ENCODE data around the gene EEF1AKMT3. TPM values are rescaled to one million over a fixed set of nuclear protein-coding genes. Genes with fewer than 3 reads are reported as not detected.

Gene EEF1AKMT3
- total RNA-seq, 2 experiments from 2014 or later: 2.5 to 3.9 TPM

GRCh38 chr12:57727758-57728395 is 44.5 kb upstream of the EEF1AKMT3 start:
- DNase-seq (no peak), ATAC-seq (no peak)
- Mint-ChIP-seq H3K4me3 (no peak overlapping the region), H3K27me3 (no peaks in the 10 kb centered on the region), H3K27ac (no peak overlapping the region), H3K36me3 (ENCODE audit: low read depth) (peaks cover 44% of the 10 kb centered on the region), H3K4me1 (no peaks in the 10 kb centered on the region), H3K9me3 (ENCODE audit: low read depth) (no peaks in the 10 kb centered on the region)
- intact Hi-C loops (cut with DNase I, micrococcal nuclease): no loop called here
- ChIA-PET CTCF (interaction anchor here (0.7 kb wide), 1 partner anchor 213 kb away, joined by 3 read pairs; no protein-coding TSS in a partner anchor), POLR2A (no interaction called here)

GRCh38 chr12:57729321-57729844 is 43.0 kb upstream of the EEF1AKMT3 start:
- CTCF ChIA-PET: interaction anchor here (0.9 kb wide), 1 partner anchor 14 kb away, joined by 3 read pairs; no protein-coding TSS in a partner anchor
- H3K36me3 Mint-ChIP-seq (ENCODE audit: low read depth): peaks cover 54% of the 10 kb centered on the region
- H3K27ac Mint-ChIP-seq: no peak overlapping the region

GRCh38 chr12:57730336-57731067 is 41.9 kb upstream of the EEF1AKMT3 start:
- Mint-ChIP-seq H3K4me3 (no peak overlapping the region), H3K4me1 (no peaks in the 10 kb centered on the region), H3K27ac (no peak overlapping the region), H3K36me3 (ENCODE audit: low read depth) (peaks cover 61% of the 10 kb centered on the region), H3K27me3 (no peaks in the 10 kb centered on the region), H3K9me3 (ENCODE audit: low read depth) (no peaks in the 10 kb centered on the region)
- DNase-seq (no peak), ATAC-seq (no peak)
- CTCF ChIA-PET: interaction anchor here (0.5 kb wide), 1 partner anchor 148 kb away, joined by 3 read pairs; no protein-coding TSS in a partner anchor
- intact Hi-C loops (cut with DNase I, micrococcal nuclease): no loop called here
- POLR2A ChIA-PET: no interaction called here

More at GRCh38 chr12:57729321-57729844, 43.0 kb upstream of the EEF1AKMT3 start:
- DNase-seq (no peak), ATAC-seq (no peak)
- Mint-ChIP-seq H3K4me1 (no peaks in the 10 kb centered on the region), H3K4me3 (no peak overlapping the region), H3K27me3 (no peaks in the 10 kb centered on the region), H3K9me3 (ENCODE audit: low read depth) (no peaks in the 10 kb centered on the region)
- intact Hi-C loops (cut with DNase I, micrococcal nuclease): no loop called here
- POLR2A ChIA-PET: no interaction called here

DNA sequence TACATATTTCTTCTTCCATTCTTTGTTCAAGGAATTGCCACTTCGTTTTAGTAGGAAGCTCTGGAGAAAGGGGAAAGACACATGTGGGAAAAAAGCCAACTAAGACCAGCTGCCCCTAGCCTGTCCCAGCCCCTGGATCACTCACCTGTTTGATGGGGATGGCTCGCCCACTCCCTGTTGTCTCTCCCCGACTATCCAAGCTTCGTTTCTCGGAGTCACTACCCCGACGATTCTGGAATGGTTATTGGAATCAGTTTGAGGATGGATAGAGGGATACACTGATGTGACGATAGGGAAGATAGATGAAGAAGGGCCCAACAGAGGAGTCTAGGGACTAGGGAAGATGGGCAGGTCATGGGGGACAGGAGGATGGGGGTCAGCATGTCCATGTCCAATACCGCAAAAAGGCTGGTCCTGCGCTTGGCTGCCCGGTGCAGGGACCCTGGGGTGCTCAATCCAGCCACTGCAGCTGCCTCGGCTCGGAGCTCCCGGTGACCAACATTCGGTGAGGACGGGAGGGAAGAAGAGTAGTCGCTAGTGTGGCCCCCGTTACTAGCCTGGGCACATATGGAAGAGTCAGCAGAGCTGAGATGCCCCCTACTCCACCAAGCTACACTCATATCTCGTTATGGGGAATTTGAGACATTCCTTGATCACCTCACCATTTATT is 40.9 kb upstream of the EEF1AKMT3 start:
- Mint-ChIP-seq H3K36me3 (ENCODE audit: low read depth) (peaks cover 60% of the 10 kb centered on the region), H3K27me3 (no peaks in the 10 kb centered on the region), H3K4me3 (no peak overlapping the region), H3K27ac (no peak overlapping the region), H3K4me1 (peaks cover 3% of the 10 kb centered on the region), H3K9me3 (ENCODE audit: low read depth) (no peaks in the 10 kb centered on the region)
- intact Hi-C loops (cut with DNase I, micrococcal nuclease): no loop called here
- DNase-seq (no peak), ATAC-seq (no peak)
- ChIA-PET POLR2A (no interaction called here), CTCF (interaction anchor here (0.6 to 1.5 kb wide), 4 partner anchors 8 to 320 kb away, joined by 3 to 4 read pairs (median 3); no protein-coding TSS in a partner anchor)

- CTCF ChIA-PET: interaction anchor here (0.8 to 1.5 kb wide), 3 partner anchors 9 to 191 kb away, joined by 3 to 4 read pairs (median 3); no protein-coding TSS in a partner anchor
- Mint-ChIP-seq H3K36me3 (ENCODE audit: low read depth) (peaks cover 55% of the 10 kb centered on the region), H3K27me3 (no peaks in the 10 kb centered on the region), H3K4me3 (no peak overlapping the region), H3K9me3 (ENCODE audit: low read depth) (no peaks in the 10 kb centered on the region), H3K27ac (no peak overlapping the region), H3K4me1 (peaks cover 3% of the 10 kb centered on the region)
- POLR2A ChIA-PET: no interaction called here
- no peak for DNase-seq
- intact Hi-C loops (cut with DNase I, micrococcal nuclease): no loop called here
- ATAC-seq: no peak
Observed at GRCh38 chr12:57732270-57732669, 40.1 kb upstream of the EEF1AKMT3 start.

- DNase-seq: no peak
- Mint-ChIP-seq H3K36me3 (ENCODE audit: low read depth) (peaks cover 51% of the 10 kb centered on the region), H3K4me3 (no peak overlapping the region), H3K27me3 (no peaks in the 10 kb centered on the region), H3K4me1 (peaks cover 3% of the 10 kb centered on the region), H3K27ac (peak overlapping the region; percentile 59), H3K9me3 (ENCODE audit: low read depth) (no peaks in the 10 kb centered on the region)
- no peak for ATAC-seq
- intact Hi-C loops (cut with DNase I, micrococcal nuclease): no loop called here
- ChIA-PET CTCF (interaction anchor here (0.8 to 1.5 kb wide), 2 partner anchors 8 to 191 kb away, joined by 3 to 4 read pairs; no protein-coding TSS in a partner anchor), POLR2A (no interaction called here)
Observed at GRCh38 chr12:57732726-57733593, 39.5 kb upstream of the EEF1AKMT3 start.

GRCh38 chr12:57733928-57734327 is 38.5 kb upstream of the EEF1AKMT3 start:
- CTCF ChIA-PET: interaction anchor here (1.5 kb wide), 1 partner anchor 8 kb away, joined by 4 read pairs; no protein-coding TSS in a partner anchor
- H3K4me1 Mint-ChIP-seq: peaks cover 4% of the 10 kb centered on the region
- peaks cover 51% of the 10 kb centered on the region for H3K36me3 Mint-ChIP-seq (ENCODE audit: low read depth)

GRCh38 chr12:57734591-57734990 is 37.8 kb upstream of the EEF1AKMT3 start:
- intact Hi-C loops (cut with DNase I, micrococcal nuclease): no loop called here
- no peak overlapping the region for H3K4me3 Mint-ChIP-seq
- CTCF ChIA-PET: interaction anchor here (1.0 to 1.2 kb wide), 3 partner anchors 8 to 114 kb away, joined by 3 read pairs; no protein-coding TSS in a partner anchor
- H3K9me3 Mint-ChIP-seq (ENCODE audit: low read depth): no peaks in the 10 kb centered on the region
- POLR2A ChIA-PET: no interaction called here
- ATAC-seq (no peak), DNase-seq (no peak)
- no peak overlapping the region for H3K27ac Mint-ChIP-seq
- H3K36me3 Mint-ChIP-seq (ENCODE audit: low read depth): peaks cover 51% of the 10 kb centered on the region
- H3K4me1 Mint-ChIP-seq: peaks cover 11% of the 10 kb centered on the region
- H3K27me3 Mint-ChIP-seq: no peaks in the 10 kb centered on the region

More at GRCh38 chr12:57733928-57734327, 38.5 kb upstream of the EEF1AKMT3 start:
- Mint-ChIP-seq H3K27me3 (no peaks in the 10 kb centered on the region), H3K4me3 (no peak overlapping the region), H3K27ac (no peak overlapping the region), H3K9me3 (ENCODE audit: low read depth) (no peaks in the 10 kb centered on the region)
- intact Hi-C loops (cut with DNase I, micrococcal nuclease): no loop called here
- ATAC-seq (no peak), DNase-seq (no peak)
- POLR2A ChIA-PET: no interaction called here

DNA sequence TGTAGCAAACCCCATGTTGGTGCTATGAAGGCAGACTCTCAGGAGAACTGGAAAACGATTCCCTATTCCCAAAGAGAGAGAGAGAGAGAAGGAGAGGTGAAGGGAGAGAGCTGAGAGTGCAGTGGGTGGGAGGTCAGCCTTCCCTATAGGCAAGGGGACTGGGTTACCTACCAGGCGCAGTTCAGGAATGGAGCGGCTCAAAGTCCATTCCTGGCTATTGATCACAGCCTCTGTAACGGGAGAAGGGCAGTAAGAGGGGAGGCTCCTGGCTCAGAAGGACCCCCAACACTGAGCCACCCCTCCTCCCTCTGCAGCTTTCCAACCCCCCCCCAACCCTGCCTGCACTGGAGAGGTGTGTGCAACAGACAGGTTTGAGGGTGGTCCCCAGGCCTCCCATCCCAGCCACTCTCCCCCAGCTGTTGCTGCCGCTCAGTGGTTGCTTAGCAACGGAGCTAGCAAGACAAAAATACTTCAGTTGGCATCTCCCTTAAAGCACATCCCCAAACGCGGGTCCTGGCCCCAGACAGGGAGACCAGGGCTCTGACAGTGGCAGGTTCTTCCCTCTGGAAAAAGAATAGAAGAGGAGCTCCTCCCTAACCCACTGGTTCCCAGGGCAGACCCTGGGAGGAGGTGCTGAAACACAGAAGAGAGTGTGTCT is 37.1 kb upstream of the EEF1AKMT3 start:
- no peak overlapping the region for H3K27ac Mint-ChIP-seq
- peaks cover 48% of the 10 kb centered on the region for H3K36me3 Mint-ChIP-seq (ENCODE audit: low read depth)

DNA sequence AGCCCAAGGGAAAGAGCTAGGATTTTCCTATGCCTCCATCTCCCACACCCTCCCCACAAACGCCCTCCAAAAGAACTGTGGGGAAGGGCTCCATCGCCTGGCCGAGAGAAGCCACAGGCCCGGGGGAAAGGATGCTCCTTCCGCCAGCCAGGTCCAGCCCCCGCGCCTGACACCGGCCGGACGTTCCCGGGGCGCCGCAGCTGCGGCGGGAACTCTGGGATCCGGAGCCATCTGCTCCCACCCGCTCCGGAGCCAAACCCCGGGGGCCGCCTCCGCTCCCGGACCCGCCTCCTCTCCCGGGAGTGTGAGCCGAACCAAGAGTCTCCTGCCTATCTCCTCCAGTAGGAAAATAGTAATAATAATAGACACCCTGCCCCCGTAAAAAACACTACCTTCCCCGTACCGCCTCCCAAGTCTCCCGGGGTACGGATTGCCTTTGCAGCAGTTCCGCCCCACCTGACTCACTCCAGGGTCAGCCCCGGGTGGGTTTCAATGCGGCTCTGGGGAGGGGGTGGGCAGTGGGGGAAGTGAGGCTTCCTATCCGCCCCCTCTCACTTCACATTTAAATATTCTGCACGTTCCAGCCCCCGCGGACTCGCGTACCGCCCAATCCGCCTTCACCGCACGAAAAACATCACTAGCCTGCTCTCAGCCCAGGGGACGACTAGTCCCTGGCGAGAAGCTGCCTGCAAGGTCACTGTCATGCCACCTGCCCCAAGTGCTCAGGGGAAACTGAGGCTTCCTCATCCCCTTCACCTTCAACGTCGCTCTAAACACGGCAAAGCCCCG is 36.3 kb upstream of the EEF1AKMT3 start:
- Mint-ChIP-seq H3K36me3 (ENCODE audit: low read depth) (peaks cover 39% of the 10 kb centered on the region), H3K27me3 (no peaks in the 10 kb centered on the region), H3K4me3 (no peak overlapping the region), H3K27ac (no peak overlapping the region), H3K4me1 (peaks cover 24% of the 10 kb centered on the region), H3K9me3 (ENCODE audit: low read depth) (no peaks in the 10 kb centered on the region)
- ChIA-PET CTCF (interaction anchor here (0.9 to 1.2 kb wide), 2 partner anchors 21 to 35 kb away, joined by 3 read pairs; no protein-coding TSS in a partner anchor), POLR2A (no interaction called here)
- ATAC-seq: no peak
- intact Hi-C loops (cut with DNase I, micrococcal nuclease): no loop called here
- no peak for DNase-seq

More for the DNA sequence above, 37.1 kb upstream of the EEF1AKMT3 start:
- H3K27me3 Mint-ChIP-seq: no peaks in the 10 kb centered on the region
- CTCF ChIA-PET: interaction anchor here (1.0 to 1.2 kb wide), 3 partner anchors 9 to 114 kb away, joined by 3 read pairs; no protein-coding TSS in a partner anchor
- no peaks in the 10 kb centered on the region for H3K9me3 Mint-ChIP-seq (ENCODE audit: low read depth)
- intact Hi-C loops (cut with DNase I, micrococcal nuclease): no loop called here
- H3K4me3 Mint-ChIP-seq: no peak overlapping the region
- H3K4me1 Mint-ChIP-seq: peaks cover 17% of the 10 kb centered on the region
- ATAC-seq (no peak), DNase-seq (no peak)
- POLR2A ChIA-PET: no interaction called here

All from activated CD4-positive, alpha-beta T cell treated with anti-CD3 and anti-CD28 coated beads for 36 hours (primary cell).